Colonic mucosa (tissue), 4 donors: ENCODE measurements around the gene PSME3IP1. TPM values are rescaled to one million over a fixed set of nuclear protein-coding genes. Genes with fewer than 3 reads are reported as not detected.

Experiments
- DNase-seq: peaks from one replicate; pipeline ENCODE4 v3.0.0-alpha.2; 2020
- H3K27ac ChIP-seq: fragments of 200-600 bp; one replicate; pipeline ENCODE4 v1.8.0; 2021
- H3K27me3 ChIP-seq: fragments of 200-600 bp; one replicate; pipeline ENCODE4 v1.8.0; 2021
- H3K36me3 ChIP-seq: fragments of 200-600 bp; one replicate; pipeline ENCODE4 v1.8.0; 2021
- H3K4me1 ChIP-seq: fragments of 200-600 bp; one replicate; pipeline ENCODE4 v1.8.0; 2021; ENCODE audit warnings: mild to moderate bottlenecking
- H3K4me3 ChIP-seq: fragments of 200-600 bp; one replicate; pipeline ENCODE4 v1.8.0; 2021
- H3K9ac ChIP-seq, 2 donors: one replicate each; pipeline ENCODE4 v1.7.0; 2013; ENCODE audit warnings: control low read depth in 2 of 2, low read depth in 2 of 2, low read length in 2 of 2
- H3K9me3 ChIP-seq: fragments of 200-600 bp; one replicate; pipeline ENCODE4 v1.8.0; 2021
- CTCF ChIP-seq: fragments of 200-600 bp; IDR thresholded peaks from one replicate; pipeline ENCODE4 v1.8.0; 2022; ENCODE audit warnings: antibody characterized with exemption, mild to moderate bottlenecking
- intact Hi-C: fragments of 100-400 bp; cut with DNase I; formaldehyde crosslinking; loops from one replicate; pipeline ENCODE4 v1.14.1; 2022
- total RNA-seq, 2 donors: library from RNA; stranded (reverse); fragmentation: NEBNext Ultra II Directional in 1 of 2; extraction: Animal tissue kit (Norgen Biotek cat#: 25700) in 1 of 2; gene quantifications; one replicate each; pipeline ENCODE4 v1.2.1, GENCODE V29; 2021
- donor health status: healthy.
- donor health status: DM: no; HTN: no; CAD: no.
- donor health status: DM: no; HTN: no; CAD: no.

PSME3IP1 gene
- total RNA-seq, 2 donors from 2014 or later = 80.9 to 108 TPM

GRCh38 chr16:57231821-57232350 lies 46.0 kb upstream of the PSME3IP1 start:
- no peaks in the 10 kb centered on the region for H3K4me1 ChIP-seq
- H3K36me3 ChIP-seq = peaks cover 4% of the 10 kb centered on the region
- H3K9me3 ChIP-seq = no peaks in the 10 kb centered on the region
- TF ChIP-seq CTCF = no peak
- intact Hi-C loops = no loop called here
- H3K27me3 ChIP-seq = no peaks in the 10 kb centered on the region
- no peak for DNase-seq
- no peak overlapping the region for H3K27ac ChIP-seq
- H3K4me3 ChIP-seq = no peak overlapping the region
- H3K9ac ChIP-seq = no peak overlapping the region

- H3K4me3 ChIP-seq = no peak overlapping the region
- H3K27ac ChIP-seq = no peak overlapping the region
- no peaks in the 10 kb centered on the region for H3K9me3 ChIP-seq
- intact Hi-C loops = no loop called here
- TF ChIP-seq CTCF = no peak
- H3K27me3 ChIP-seq = no peaks in the 10 kb centered on the region
- no peak for DNase-seq
- H3K9ac ChIP-seq = no peak overlapping the region
- peaks cover 4% of the 10 kb centered on the region for H3K36me3 ChIP-seq
- H3K4me1 ChIP-seq = no peaks in the 10 kb centered on the region
These were observed 43.2 kb upstream of the PSME3IP1 start for GRCh38 chr16:57229079-57229478.

- no peak overlapping the region for H3K9ac ChIP-seq
- H3K9me3 ChIP-seq = no peaks in the 10 kb centered on the region
- TF ChIP-seq CTCF = no peak
- peaks cover 4% of the 10 kb centered on the region for H3K36me3 ChIP-seq
- no peaks in the 10 kb centered on the region for H3K4me1 ChIP-seq
- intact Hi-C loops = no loop called here
- no peaks in the 10 kb centered on the region for H3K27me3 ChIP-seq
- H3K27ac ChIP-seq = no peak overlapping the region
- no peak overlapping the region for H3K4me3 ChIP-seq
- no peak for DNase-seq
These were observed 41.1 kb upstream of the PSME3IP1 start for GRCh38 chr16:57226701-57227621.

- Histone ChIP-seq H3K4me3 (no peak overlapping the region), H3K9me3 (no peaks in the 10 kb centered on the region), H3K36me3 (peaks cover 13% of the 10 kb centered on the region), H3K27me3 (no peaks in the 10 kb centered on the region), H3K4me1 (no peaks in the 10 kb centered on the region), H3K9ac (no peak overlapping the region), H3K27ac (no peak overlapping the region)
- intact Hi-C loops = no loop called here
- DNase-seq = no peak
- TF ChIP-seq CTCF = no peak
These were observed 40.1 kb upstream of the PSME3IP1 start for GRCh38 chr16:57225978-57226377.

- no peak overlapping the region for H3K9ac ChIP-seq
- DNase-seq = no peak
- no peaks in the 10 kb centered on the region for H3K4me1 ChIP-seq
These were observed 39.0 kb upstream of the PSME3IP1 start for GRCh38 chr16:57224651-57225335.

More at GRCh38 chr16:57224651-57225335, 39.0 kb upstream of the PSME3IP1 start:
- intact Hi-C loops = no loop called here
- Histone ChIP-seq H3K27ac (no peak overlapping the region), H3K36me3 (peaks cover 13% of the 10 kb centered on the region), H3K4me3 (no peak overlapping the region), H3K9me3 (no peaks in the 10 kb centered on the region), H3K27me3 (no peaks in the 10 kb centered on the region)
- TF ChIP-seq CTCF = no peak
